K562 (cell line): ENCODE measurements around the gene RNF187. TPM values are rescaled to one million over a fixed set of nuclear protein-coding genes. Genes with fewer than 3 reads are reported as not detected.

ENCODE experiments used
- DLX4 ChIP-seq: fragments of 250-450 bp; sonication (Bioruptor Pico); IDR thresholded peaks from 2 replicates; pipeline ENCODE4 v1.6.1; 2021; ENCODE audit warnings: mild to moderate bottlenecking
- E4F1 ChIP-seq: fragments of 250-450 bp; sonication (Bioruptor Pico); IDR thresholded peaks from 2 replicates; pipeline ENCODE4 v1.5.0; 2021; ENCODE audit warnings: mild to moderate bottlenecking, borderline replicate concordance
- FOXA1 ChIP-seq: fragments of 450-650 bp; IDR thresholded peaks from 2 replicates; pipeline ENCODE4 v1.6.1; 2016; ENCODE audit warnings: mild to moderate bottlenecking, borderline replicate concordance
- SRSF7 ChIP-seq: fragments of 200-400 bp; formaldehyde crosslinking; optimal IDR thresholded peaks from 2 replicates; pipeline ENCODE3; 2017; ENCODE audit warnings: mild to moderate bottlenecking, low read depth, low read length
- STAT5B ChIP-seq: fragments of 250-450 bp; sonication (Bioruptor Pico); IDR thresholded peaks from 2 replicates; pipeline ENCODE4 v1.8.0; 2021; ENCODE audit warnings: mild to moderate bottlenecking, inconsistent platforms
- ZBTB5 ChIP-seq: fragments of 450-650 bp; IDR thresholded peaks from 2 replicates; pipeline ENCODE4 v1.6.1; 2017; ENCODE audit warnings: antibody characterized with exemption
- ZNF324 ChIP-seq: fragments of 250-450 bp; sonication (Bioruptor Pico); IDR thresholded peaks from 2 replicates; pipeline ENCODE4 v1.4.0; 2020; ENCODE audit warnings: mild to moderate bottlenecking
- ZNF551 ChIP-seq: fragments of 250-450 bp; sonication (Bioruptor Pico); IDR thresholded peaks from 2 replicates; pipeline ENCODE4 v1.5.0; 2021; ENCODE audit warnings: mild to moderate bottlenecking, moderate library complexity
- ZNF830 ChIP-seq: fragments of 250-450 bp; sonication (Bioruptor Pico); IDR thresholded peaks from 2 replicates; pipeline ENCODE4 v1.5.0; 2021; ENCODE audit warnings: mild to moderate bottlenecking
- polyA plus RNA-seq, 8 experiments: library from polyadenylated mRNA; depleted of rRNA in 4 of 8; stranded (reverse) in 5 of 8; unstranded in 3 of 8; fragments of >200 nt; fragmentation: Nextera tagmentation in 2 of 8; fragmentation: Illumina TruSeq in 1 of 8; extraction: Ambion mirVana in 2 of 8; extraction: Trizol in 1 of 8; gene quantifications; 2 replicates each; pipeline versions ENCODE4 v1.2.1 to v1.2.3, GENCODE V29; 2011 to 2014; ENCODE audit warnings: inconsistent platforms in 1 of 8, missing spikeins in 1 of 8
- total RNA-seq, 7 experiments: library from RNA; depleted of rRNA in 6 of 7; stranded (reverse); fragments of >200 nt in 6 of 7; fragmentation: Illumina TruSeq in 2 of 7; extraction: Trizol in 2 of 7; gene quantifications; 2 replicates each; pipeline versions ENCODE4 v1.2.1 to v1.2.3, GENCODE V29; 2011 to 2021; ENCODE audit warnings: low replicate concordance in 1 of 7
- TF ChIP-seq, protein P1 (sequence below): IDR thresholded peaks from 3 replicates; pipeline ENCODE4 v1.6.1; 2011; ENCODE audit warnings: borderline replicate concordance, mild to moderate bottlenecking; ENCODE audit not compliant: insufficient read length, insufficient read depth

Gene RNF187
- total and polyA plus RNA-seq, 9 of the 15 experiments (the other 6 are each of a cell fraction or from before 2014, with no cell fraction given) = 2.3 to 119 (median 41.9) TPM

DNA sequence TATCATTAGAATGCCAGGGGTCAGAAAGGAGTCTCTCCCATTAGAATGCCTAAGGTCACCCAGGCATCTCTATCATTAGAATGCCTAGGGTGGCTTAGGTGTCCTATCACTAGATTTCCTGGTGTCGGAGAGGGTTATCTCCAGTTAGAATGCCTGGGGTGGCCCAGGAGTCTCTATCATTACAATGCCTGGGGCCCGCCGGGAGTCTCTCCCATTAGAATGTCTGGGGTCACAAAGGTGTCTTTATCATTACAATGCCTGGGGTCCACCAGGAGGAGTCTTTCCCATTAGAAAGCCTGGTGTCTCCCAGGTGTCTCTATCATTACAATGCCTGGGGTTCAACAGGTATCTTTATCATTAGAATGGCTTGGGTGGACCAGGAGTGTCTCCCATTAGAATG is 56.2 kb downstream of the RNF187 start (continued):
- TF ChIP-seq E4F1 (CRISPR knock-in tag) = no peak
- TF ChIP-seq SRSF7 = no peak
- TF ChIP-seq DLX4 (CRISPR knock-in tag) = no peak
- TF ChIP-seq ZNF551 (CRISPR knock-in tag) = no peak
- TF ChIP-seq ZNF324 = no peak
- TF ChIP-seq FOXA1 = no peak
- TF ChIP-seq STAT5B (CRISPR knock-in tag) = no peak
- no peak for TF ChIP-seq ZBTB5
- TF ChIP-seq, protein P1, sequence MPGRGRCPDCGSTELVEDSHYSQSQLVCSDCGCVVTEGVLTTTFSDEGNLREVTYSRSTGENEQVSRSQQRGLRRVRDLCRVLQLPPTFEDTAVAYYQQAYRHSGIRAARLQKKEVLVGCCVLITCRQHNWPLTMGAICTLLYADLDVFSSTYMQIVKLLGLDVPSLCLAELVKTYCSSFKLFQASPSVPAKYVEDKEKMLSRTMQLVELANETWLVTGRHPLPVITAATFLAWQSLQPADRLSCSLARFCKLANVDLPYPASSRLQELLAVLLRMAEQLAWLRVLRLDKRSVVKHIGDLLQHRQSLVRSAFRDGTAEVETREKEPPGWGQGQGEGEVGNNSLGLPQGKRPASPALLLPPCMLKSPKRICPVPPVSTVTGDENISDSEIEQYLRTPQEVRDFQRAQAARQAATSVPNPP = no peak
- TF ChIP-seq ZNF830 = no peak
